Measurements from ENCODE around the gene NR1D1. TPM values are rescaled to one million over a fixed set of nuclear protein-coding genes. Genes with fewer than 3 reads are reported as not detected.

NR1D1 gene
- total RNA-seq, 1 experiment from 2014 or later = 5.5 TPM

- DNase-seq (ENCODE audit: low read depth) = peak; percentile 50
These were observed 37.8 kb downstream of the NR1D1 start, which contains the start of gene THRA for GRCh38 chr17:40062329-40063186. Gene THRA (plus strand): TSS chr17:40062965. CDS start chr17:40074489, 11,524 bp downstream.

GRCh38 chr17:40061609-40062038 is 38.8 kb downstream of the NR1D1 start:
- no peak for DNase-seq (ENCODE audit: low read depth)

GRCh38 chr17:40060887-40061608 is 39.3 kb downstream of the NR1D1 start:
- no peak for DNase-seq (ENCODE audit: low read depth)

GRCh38 chr17:40059729-40060475 is 40.5 kb downstream of the NR1D1 start:
- DNase-seq (ENCODE audit: low read depth) = no peak

- no peak for DNase-seq (ENCODE audit: low read depth)
These were observed 41.5 kb downstream of the NR1D1 start for GRCh38 chr17:40058865-40059264.

GRCh38 chr17:40058186-40058784 is 42.1 kb downstream of the NR1D1 start:
- DNase-seq (ENCODE audit: low read depth) = peak; percentile 63

- DNase-seq (ENCODE audit: low read depth) = no peak
These were observed 43.9 kb downstream of the NR1D1 start for GRCh38 chr17:40056379-40057015.

Other genes with a start within 250 kb of the NR1D1 start
- gene IKZF3, start 236.3 kb downstream of the NR1D1 start, total RNA-seq (2014; rRNA removed; shearing (Covaris generic)) = not detected in 2 replicates
- gene ZPBP2, start 232.4 kb downstream of the NR1D1 start, total RNA-seq (2014; rRNA removed; shearing (Covaris generic)) = not detected in 2 replicates
- gene GSDMB, start 182.0 kb downstream of the NR1D1 start, total RNA-seq (2014; rRNA removed; shearing (Covaris generic)) = 0.39 and 0.60 TPM in 2 replicates
- gene ORMDL3, start 173.0 kb downstream of the NR1D1 start, total RNA-seq (2014; rRNA removed; shearing (Covaris generic)) = 22.1 and 23.8 TPM in 2 replicates
- gene LRRC3C, start 172.9 kb downstream of the NR1D1 start, total RNA-seq (2014; rRNA removed; shearing (Covaris generic)) = not detected in 2 replicates
- not detected in 2 replicates for gene GSDMA, start 137.6 kb downstream of the NR1D1 start, total RNA-seq (2014; rRNA removed; shearing (Covaris generic))
- gene PSMD3, start 119.8 kb downstream of the NR1D1 start, total RNA-seq (2014; rRNA removed; shearing (Covaris generic)) = 114 and 116 TPM in 2 replicates
- gene CSF3, start 85.1 kb downstream of the NR1D1 start, total RNA-seq (2014; rRNA removed; shearing (Covaris generic)) = 0.49 TPM in 1 of 2 replicates, not detected in the other
- 44.9 and 47.8 TPM in 2 replicates for gene MED24, start 46.2 kb downstream of the NR1D1 start, total RNA-seq (2014; rRNA removed; shearing (Covaris generic))
- gene THRA, start 37.6 kb downstream of the NR1D1 start, total RNA-seq (2014; rRNA removed; shearing (Covaris generic)) = 16.3 and 20.0 TPM in 2 replicates
- gene MSL1, start 21.4 kb upstream of the NR1D1 start, total RNA-seq (2014; rRNA removed; shearing (Covaris generic)) = 35.5 and 46.5 TPM in 2 replicates
- 23.1 and 37.0 TPM in 2 replicates for gene CASC3, start 39.9 kb upstream of the NR1D1 start, total RNA-seq (2014; rRNA removed; shearing (Covaris generic))
- 0.10 and 0.60 TPM in 2 replicates for gene RAPGEFL1, start 76.9 kb upstream of the NR1D1 start, total RNA-seq (2014; rRNA removed; shearing (Covaris generic))
- 6.1 and 6.3 TPM in 2 replicates for gene WIPF2, start 118.7 kb upstream of the NR1D1 start, total RNA-seq (2014; rRNA removed; shearing (Covaris generic))
- gene CDC6, start 187.3 kb upstream of the NR1D1 start, total RNA-seq (2014; rRNA removed; shearing (Covaris generic)) = 38.9 and 41.2 TPM in 2 replicates
- gene RARA, start 208.6 kb upstream of the NR1D1 start, total RNA-seq (2014; rRNA removed; shearing (Covaris generic)) = 10.2 and 13.3 TPM in 2 replicates

Measured in RPMI7951 (cell line).